A549 (cell line): ENCODE data around the gene CHST2. TPM values are rescaled to one million over a fixed set of nuclear protein-coding genes. Genes with fewer than 3 reads are reported as not detected.
"Not testable (repeated sequence)": the region's sequence is repeated elsewhere in the genome, so short reads cannot be mapped to it uniquely, and the experiment has no call there.

ENCODE experiments used
- ATAC-seq, 2 experiments: fragments of 200-7000 bp in 1 of 2; fragments of >200 bp in 1 of 2; cut with Nextera tagmentation in 1 of 2; cut with Tn5 transposase in 1 of 2; 3 replicates each; pipeline versions ENCODE4 v1.8.0 to v1.9.1; 2018 to 2020; ENCODE audit warnings: mild to moderate bottlenecking in 1 of 2, moderate library complexity in 1 of 2
- CTCF ChIA-PET: fragments of 300-600 bp; sonication (Branson Sonifier 250); formaldehyde crosslinking; extraction: SDS; loops from one replicate; lab custom pipeline; 2021; ENCODE audit warnings: antibody characterized with exemption, inconsistent platforms; lab: Yijun Ruan, JAX
- POLR2A ChIA-PET: fragments of 350-600 bp; formaldehyde crosslinking; extraction: SDS; loops from one replicate; lab custom pipeline; 2021; ENCODE audit warnings: antibody characterized with exemption, inconsistent platforms; lab: Yijun Ruan, JAX
- DNase-seq, 2 experiments: peaks; one replicate each; pipeline versions ENCODE4 v3.0.0 to v3.0.0-alpha.2; 2011 to 2016; ENCODE audit warnings: low read depth in 1 of 2, low spot score in 1 of 2
- FAIRE-seq: peaks from 2 replicates; lab custom pipeline; 2011; peaks lifted over from hg19 to GRCh38; lab: Jason Lieb, UNC
- H3K27ac ChIP-seq, 2 experiments: fragments of >200 bp; sonication (Bioruptor Twin); formaldehyde crosslinking; 3 replicates each; pipeline ENCODE4 v1.5.1; 2016 to 2017
- H3K4me1 ChIP-seq: fragments of >200 bp; sonication (Bioruptor Twin); formaldehyde crosslinking; 3 replicates; pipeline ENCODE4 v1.6.1; 2016
- H3K4me2 ChIP-seq: fragments of >200 bp; sonication (Bioruptor Twin); formaldehyde crosslinking; 3 replicates; pipeline ENCODE4 v1.6.1; 2016
- H3K4me3 ChIP-seq: fragments of >200 bp; sonication (Bioruptor Twin); formaldehyde crosslinking; 3 replicates; pipeline ENCODE4 v1.5.1; 2016
- H3K9me3 ChIP-seq: fragments of >200 bp; sonication (Bioruptor Twin); formaldehyde crosslinking; 3 replicates; pipeline ENCODE4 v1.6.1; 2016
- BCL3 ChIP-seq: fragments of >200 bp; sonication (Bioruptor Twin); formaldehyde crosslinking; IDR thresholded peaks from 3 replicates; pipeline ENCODE4 v1.6.1; 2016
- HEYL ChIP-seq: fragments of 250-450 bp; sonication (Bioruptor Pico); IDR thresholded peaks from 2 replicates; pipeline ENCODE4 v1.8.0; 2021; ENCODE audit warnings: mild to moderate bottlenecking, moderate library complexity
- HOXA7 ChIP-seq: fragments of 250-450 bp; sonication (Bioruptor Pico); IDR thresholded peaks from 2 replicates; pipeline ENCODE4 v1.5.0; 2020; ENCODE audit warnings: mild to moderate bottlenecking, moderate library complexity
- MAFK ChIP-seq: fragments of 450-650 bp; IDR thresholded peaks from 2 replicates; pipeline ENCODE4 v1.6.1; 2014; ENCODE audit not compliant: partially characterized antibody
- NPAS2 ChIP-seq: fragments of 250-450 bp; sonication (Bioruptor Pico); IDR thresholded peaks from 2 replicates; pipeline ENCODE4 v1.8.0; 2022; ENCODE audit warnings: mild to moderate bottlenecking, moderate library complexity, borderline replicate concordance
- PHF8 ChIP-seq: fragments of 200-600 bp; sonication (generic); IDR thresholded peaks from 2 replicates; pipeline ENCODE4 v1.6.1; 2016; ENCODE audit warnings: low read depth, mild to moderate bottlenecking, antibody characterized with exemption, moderate library complexity, borderline replicate concordance
- POLR2AphosphoS2 ChIP-seq: conservative IDR thresholded peaks from 2 replicates; pipeline ENCODE4 v1.6.1; 2012; ENCODE audit warnings: low read length, improper control_type of control experiment, inconsistent platforms
- RARB ChIP-seq: fragments of 250-450 bp; sonication (Bioruptor Pico); IDR thresholded peaks from 2 replicates; pipeline ENCODE4 v1.8.0; 2021; ENCODE audit warnings: mild to moderate bottlenecking, moderate library complexity
- REST ChIP-seq: fragments of 200-600 bp; sonication (generic); IDR thresholded peaks from 2 replicates; pipeline ENCODE4 v1.6.1; 2016; ENCODE audit warnings: antibody characterized with exemption, mild to moderate bottlenecking, moderate library complexity
- RFX5 ChIP-seq: fragments of 450-650 bp; IDR thresholded peaks from 2 replicates; pipeline ENCODE4 v1.7.1; 2014; ENCODE audit warnings: antibody characterized with exemption, mild to moderate bottlenecking, moderate library complexity
- SMC3 ChIP-seq: fragments of >200 bp; sonication (Bioruptor Twin); formaldehyde crosslinking; IDR thresholded peaks from 3 replicates; pipeline ENCODE4 v1.6.1; 2018; ENCODE audit warnings: inconsistent platforms
- TP53 ChIP-seq: fragments of 250-450 bp; sonication (Bioruptor Pico); IDR thresholded peaks from 2 replicates; pipeline ENCODE4 v1.5.0; 2021; ENCODE audit warnings: mild to moderate bottlenecking, moderate library complexity
- WGBS: methylation state at CpG from one replicate; pipeline ENCODE4 v1.1.6; 2017; ENCODE audit errors: missing lambda C conversion rate; 5-methylcytosine and 5-hydroxymethylcytosine counted together
- polyA plus RNA-seq, 4 experiments: library from polyadenylated mRNA; depleted of rRNA in 3 of 4; stranded (reverse); fragments of >200 nt; fragmentation: RNase III in 1 of 4; extraction: RNeasy Plus Mini Kit Qiagen cat#74134 plus additional on column Dnase treatment in 1 of 4; gene quantifications; 2 replicates in 3 of 4; 3 replicates in 1 of 4; pipeline ENCODE4 v1.2.3, GENCODE V29; 2011 to 2017

CHST2 gene
- polyA plus RNA-seq, 2 of the 4 experiments (the other 2 are of a cell fraction), result 0.04 to 0.26 TPM

GRCh38 chr3:143071776-143072175, 47.8 kb upstream of the CHST2 start:
- H3K27ac ChIP-seq, result no peak overlapping the region
- CTCF ChIA-PET, result no interaction called here
- no peak for ATAC-seq
- TF ChIP-seq POLR2AphosphoS2 (no peak), TP53 (CRISPR knock-in tag) (no peak), REST (no peak), HOXA7 (CRISPR knock-in tag) (no peak), BCL3 (no peak), SMC3 (no peak), HEYL (no peak), RFX5 (no peak), MAFK (no peak), PHF8 (no peak), RARB (no peak), NPAS2 (CRISPR knock-in tag) (no peak)
- no peak overlapping the region for H3K4me3 ChIP-seq
- H3K9me3 ChIP-seq, result no peaks in the 10 kb centered on the region
- no peak for FAIRE-seq
- no peak overlapping the region for H3K4me2 ChIP-seq
- H3K4me1 ChIP-seq, result no peaks in the 10 kb centered on the region
- no peak for DNase-seq
- POLR2A ChIA-PET, result no interaction called here
- WGBS, result 77% methylated on average over 6 of the region's 6 CpGs

- H3K27ac ChIP-seq, FAIRE-seq, ATAC-seq, H3K9me3 ChIP-seq, POLR2A ChIA-PET, H3K4me3 ChIP-seq, H3K4me1 ChIP-seq, DNase-seq, H3K4me2 ChIP-seq: not testable (repeated sequence)
- CTCF ChIA-PET, result interaction anchor here (0.6 kb wide), 1 partner anchor 854 kb away, joined by 5 read pairs; no protein-coding TSS in a partner anchor
- 82% methylated on average over 12 of the region's 12 CpGs for WGBS
Observed at GRCh38 chr3:143072298-143073020, 47.1 kb upstream of the CHST2 start.

- H3K27ac ChIP-seq, H3K4me2 ChIP-seq, DNase-seq, H3K4me1 ChIP-seq, CTCF ChIA-PET, FAIRE-seq, ATAC-seq, POLR2A ChIA-PET, H3K4me3 ChIP-seq, H3K9me3 ChIP-seq: not testable (repeated sequence)
- WGBS, result 64% methylated on average over 10 of the region's 15 CpGs
Observed at GRCh38 chr3:143073541-143073940, 46.0 kb upstream of the CHST2 start.

- POLR2A ChIA-PET, H3K27ac ChIP-seq, FAIRE-seq, H3K4me3 ChIP-seq, DNase-seq, H3K9me3 ChIP-seq, H3K4me2 ChIP-seq, H3K4me1 ChIP-seq, ATAC-seq, CTCF ChIA-PET: not testable (repeated sequence)
- 76% methylated on average over 5 of the region's 5 CpGs for WGBS
Observed at GRCh38 chr3:143073983-143074382, 45.6 kb upstream of the CHST2 start.
